ENCODE data around the gene SLC7A7.

GRCh38 chr14:22837750-22838538 is 22.7 kb upstream of the SLC7A7 start:
- TF ChIP-seq CTCF (IDR thresholded peaks at IDR 0.05) (no peak), POLR2A (IDR thresholded peaks at IDR 0.05) (peak in 1 of 2 donors; percentile 71), POLR2AphosphoS5 (IDR thresholded peaks at IDR 0.05; ENCODE audit: insufficient read depth in 1 of 2, low read depth in 1 of 2) (peak in 1 of 2 donors; percentile 90)
